Parathyroid adenoma (tissue), 2 donors: ENCODE measurements around the gene CCNH.

Source experiments
- H2AFZ ChIP-seq: fragments of 300-600 bp; sonication (generic); one replicate; pipeline ENCODE4 v1.7.0; 2017; ENCODE audit warnings: antibody characterized with exemption, mild to moderate bottlenecking
- H3K27ac ChIP-seq: fragments of 300-600 bp; sonication (generic); one replicate; pipeline ENCODE4 v1.7.0; 2017
- H3K27me3 ChIP-seq: fragments of 300-600 bp; sonication (generic); one replicate; pipeline ENCODE4 v1.7.0; 2017; ENCODE audit warnings: low read length; ENCODE audit not compliant: control insufficient read depth, insufficient read depth
- H3K36me3 ChIP-seq: fragments of 300-600 bp; sonication (generic); one replicate; pipeline ENCODE4 v1.7.0; 2017; ENCODE audit warnings: low read length; ENCODE audit not compliant: control insufficient read depth, insufficient read depth
- H3K4me1 ChIP-seq: fragments of 300-600 bp; sonication (generic); one replicate; pipeline ENCODE4 v1.7.0; 2017; ENCODE audit warnings: control low read depth
- H3K4me2 ChIP-seq: fragments of 300-600 bp; sonication (generic); one replicate; pipeline ENCODE4 v1.7.0; 2017; ENCODE audit warnings: low read length
- H3K4me3 ChIP-seq: fragments of 300-600 bp; sonication (generic); one replicate; pipeline ENCODE4 v1.7.0; 2017; ENCODE audit warnings: low read depth, low read length
- H3K79me2 ChIP-seq: fragments of 300-600 bp; sonication (generic); one replicate; pipeline ENCODE4 v1.7.0; 2017; ENCODE audit warnings: control low read depth
- H3K9ac ChIP-seq: fragments of 300-600 bp; sonication (generic); one replicate; pipeline ENCODE4 v1.7.0; 2017; ENCODE audit warnings: mild to moderate bottlenecking
- H3K9me3 ChIP-seq: fragments of 300-600 bp; sonication (generic); one replicate; pipeline ENCODE4 v1.7.0; 2017; ENCODE audit warnings: low read length; ENCODE audit not compliant: control insufficient read depth
- CTCF ChIP-seq: fragments of 300-600 bp; sonication (generic); IDR thresholded peaks from one replicate; pipeline ENCODE4 v1.7.0; 2017; ENCODE audit warnings: antibody characterized with exemption, mild to moderate bottlenecking
- donor health status: primary hyperparathyroidism.

Gene CCNH

GRCh38 chr5:87405472-87406155, 7.1 kb downstream of the CCNH start:
- Histone ChIP-seq H3K27me3 (no peaks in the 10 kb centered on the region), H3K79me2 (no peaks in the 10 kb centered on the region), H3K4me2 (no peak overlapping the region), H3K9ac (no peak overlapping the region), H3K27ac (no peak overlapping the region), H3K4me1 (no peaks in the 10 kb centered on the region), H3K36me3 (no peaks in the 10 kb centered on the region), H3K4me3 (no peak overlapping the region), H3K9me3 (no peaks in the 10 kb centered on the region), H2AFZ (no peak overlapping the region)
- no peak for TF ChIP-seq CTCF

- Histone ChIP-seq H3K4me1 (no peaks in the 10 kb centered on the region), H3K79me2 (no peaks in the 10 kb centered on the region), H3K36me3 (no peaks in the 10 kb centered on the region), H2AFZ (no peak overlapping the region), H3K27me3 (no peaks in the 10 kb centered on the region), H3K4me3 (no peak overlapping the region), H3K9ac (no peak overlapping the region), H3K27ac (no peak overlapping the region), H3K9me3 (no peaks in the 10 kb centered on the region), H3K4me2 (no peak overlapping the region)
- no peak for TF ChIP-seq CTCF
These were observed 8.4 kb downstream of the CCNH start for GRCh38 chr5:87404359-87404758.

GRCh38 chr5:87403899-87404298, 8.8 kb downstream of the CCNH start:
- Histone ChIP-seq H3K27ac (no peak overlapping the region), H3K36me3 (no peaks in the 10 kb centered on the region), H3K4me3 (no peak overlapping the region), H2AFZ (no peak overlapping the region), H3K9ac (no peak overlapping the region), H3K4me2 (no peak overlapping the region), H3K27me3 (no peaks in the 10 kb centered on the region), H3K4me1 (no peaks in the 10 kb centered on the region), H3K9me3 (no peaks in the 10 kb centered on the region), H3K79me2 (no peaks in the 10 kb centered on the region)
- TF ChIP-seq CTCF = no peak

- Histone ChIP-seq H3K4me3 (no peak overlapping the region), H3K9ac (no peak overlapping the region), H3K4me2 (no peak overlapping the region), H3K4me1 (no peaks in the 10 kb centered on the region), H3K36me3 (no peaks in the 10 kb centered on the region), H3K79me2 (no peaks in the 10 kb centered on the region), H3K27ac (no peak overlapping the region), H2AFZ (no peak overlapping the region), H3K27me3 (no peaks in the 10 kb centered on the region), H3K9me3 (no peaks in the 10 kb centered on the region)
- TF ChIP-seq CTCF = no peak
These were observed 9.3 kb downstream of the CCNH start for GRCh38 chr5:87403409-87403808.

GRCh38 chr5:87401626-87402025, 11.1 kb downstream of the CCNH start:
- no peaks in the 10 kb centered on the region for H3K36me3 ChIP-seq
- H3K79me2 ChIP-seq = no peaks in the 10 kb centered on the region
- no peak for TF ChIP-seq CTCF
- H3K9ac ChIP-seq = no peak overlapping the region
- no peaks in the 10 kb centered on the region for H3K9me3 ChIP-seq
- H3K27ac ChIP-seq = no peak overlapping the region
- H2AFZ ChIP-seq = no peak overlapping the region
- no peak overlapping the region for H3K4me2 ChIP-seq
- no peaks in the 10 kb centered on the region for H3K4me1 ChIP-seq
- no peaks in the 10 kb centered on the region for H3K27me3 ChIP-seq
- H3K4me3 ChIP-seq = no peak overlapping the region
